PC-3 (cell line): ENCODE data around the gene TYR. TPM values are rescaled to one million over a fixed set of nuclear protein-coding genes. Genes with fewer than 3 reads are reported as not detected.
"Not testable (repeated sequence)": the region's sequence is repeated elsewhere in the genome, so short reads cannot be mapped to it uniquely, and the experiment has no call there.

Experiments
- ATAC-seq: fragments of 200-7000 bp; cut with Tn5 transposase; 2 replicates; pipeline ENCODE4 v1.9.1; 2020; ENCODE audit warnings: mild to moderate bottlenecking, moderate library complexity
- BruUV-seq: library from RNA; stranded (reverse); fragments of 400-500 nt; replicated peaks from 2 replicates; lab custom pipeline; 2021; lab: Mats Ljungman, UMichigan
- CTCF ChIA-PET: fragments of 300-600 bp; sonication (Branson Sonifier 250); formaldehyde crosslinking; loops from one replicate; lab custom pipeline; 2022; ENCODE audit warnings: antibody characterized with exemption; lab: Charles Lee
- POLR2A ChIA-PET: fragments of 300-600 bp; sonication (Branson Sonifier 250); formaldehyde crosslinking; loops from one replicate; lab custom pipeline; 2022; ENCODE audit warnings: antibody characterized with exemption; ENCODE audit not compliant: unreplicated experiment; lab: Charles Lee
- DNase-seq: peaks from one replicate; pipeline ENCODE4 v3.0.0-alpha.2; 2015
- H2AFZ ChIP-seq: fragments of 300-600 bp; sonication (generic); 2 replicates; pipeline ENCODE4 v1.6.0; 2016; ENCODE audit warnings: antibody characterized with exemption, low read length
- H3F3A ChIP-seq: fragments of 300-600 bp; sonication (generic); one replicate; pipeline ENCODE4 v1.6.0; 2017; ENCODE audit warnings: antibody characterized with exemption, low read length, control low read depth, mild to moderate bottlenecking; ENCODE audit not compliant: unreplicated experiment
- H3K27ac ChIP-seq: fragments of 300-600 bp; sonication (generic); 2 replicates; pipeline ENCODE4 v1.5.1; 2016; ENCODE audit warnings: mild to moderate bottlenecking, low read length
- H3K27me3 ChIP-seq: fragments of 300-600 bp; sonication (generic); 2 replicates; pipeline ENCODE4 v1.6.1; 2016; ENCODE audit warnings: low read length, mixed read lengths
- H3K36me3 ChIP-seq: fragments of 300-600 bp; sonication (generic); 2 replicates; pipeline ENCODE4 v1.6.1; 2016; ENCODE audit warnings: low read depth, mixed run types, low read length, mixed read lengths
- H3K4me1 ChIP-seq: fragments of 300-600 bp; sonication (generic); 2 replicates; pipeline ENCODE4 v1.5.1; 2016; ENCODE audit warnings: low read length; ENCODE audit not compliant: insufficient read depth
- H3K4me2 ChIP-seq: fragments of 300-600 bp; sonication (generic); 2 replicates; pipeline ENCODE4 v1.6.0; 2016; ENCODE audit warnings: low read length
- H3K4me3 ChIP-seq: fragments of 300-600 bp; sonication (generic); 2 replicates; pipeline ENCODE4 v1.5.1; 2016; ENCODE audit warnings: mild to moderate bottlenecking, low read length, mixed read lengths
- H3K79me2 ChIP-seq: fragments of 300-600 bp; sonication (generic); 2 replicates; pipeline ENCODE4 v1.6.1; 2017; ENCODE audit warnings: low read length, mixed read lengths
- H3K9ac ChIP-seq: fragments of 300-600 bp; sonication (generic); 2 replicates; pipeline ENCODE4 v1.6.0; 2016; ENCODE audit warnings: mild to moderate bottlenecking, low read length
- H3K9me2 ChIP-seq: fragments of 300-600 bp; sonication (generic); replicated peaks from 2 replicates; pipeline ENCODE4 v1.6.1; 2016; ENCODE audit warnings: mixed run types, low read length, mixed read lengths
- H3K9me3 ChIP-seq: fragments of 300-600 bp; sonication (generic); 2 replicates; pipeline ENCODE4 v1.6.1; 2016; ENCODE audit warnings: low read length, mixed read lengths
- H4K20me1 ChIP-seq: fragments of 300-600 bp; sonication (generic); 2 replicates; pipeline ENCODE4 v1.6.1; 2016; ENCODE audit warnings: low read length, mixed read lengths
- EZH2 ChIP-seq: fragments of 300-600 bp; sonication (generic); IDR thresholded peaks from one replicate; pipeline ENCODE4 v1.6.1; 2017; ENCODE audit warnings: antibody characterized with exemption, mild to moderate bottlenecking, low read length; ENCODE audit not compliant: unreplicated experiment
- EZH2phosphoT487 ChIP-seq: fragments of 300-600 bp; sonication (generic); IDR thresholded peaks from 2 replicates; pipeline ENCODE4 v1.6.1; 2018; ENCODE audit warnings: mild to moderate bottlenecking, antibody characterized with exemption, low read length, borderline replicate concordance
- intact Hi-C: fragments of 100-400 bp; cut with micrococcal nuclease; formaldehyde crosslinking; loops from 2 replicates; pipeline ENCODE4 v1.9.0; 2023
- total RNA-seq: library from RNA; depleted of rRNA; stranded (reverse); fragments of >200 nt; gene quantifications from 2 replicates; pipeline ENCODE4 v1.2.3, GENCODE V29; 2014
- TF ChIP-seq, protein P1 (sequence below): fragments of 300-600 bp; sonication (generic); conservative IDR thresholded peaks from 2 replicates; pipeline ENCODE4 v1.5.1; 2017; ENCODE audit warnings: antibody characterized with exemption, low read depth, mild to moderate bottlenecking, low read length

Gene TYR
- total RNA-seq, 1 experiment from 2014 or later, result not detected

DNA sequence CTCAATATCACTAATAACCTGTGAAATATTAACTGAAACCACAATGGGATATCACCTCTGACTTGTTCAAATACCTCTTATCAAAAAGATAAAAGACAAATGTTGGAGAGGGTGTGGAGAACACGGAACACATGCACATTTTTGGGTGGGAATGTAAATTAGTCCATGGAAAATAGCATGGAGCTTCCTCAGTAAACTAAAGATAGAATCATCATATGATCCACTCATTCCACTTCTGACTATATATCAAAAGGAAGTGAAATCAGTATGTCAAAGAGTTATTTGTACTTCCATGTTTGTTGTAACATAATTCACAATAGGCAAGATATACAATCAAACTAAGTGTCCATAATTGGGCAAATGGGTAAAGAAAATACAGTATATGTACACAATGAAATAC lies 57.4 kb downstream of the TYR start:
- H3K27me3 ChIP-seq, result 0 out of 2 replicates have a peak, but pooled peaks cover 4% of the 10 kb centered on the region
- no peaks in the 10 kb centered on the region for H3K9me2 ChIP-seq
- no peaks in the 10 kb centered on the region for H3K36me3 ChIP-seq
- no peaks in the 10 kb centered on the region for H3K4me1 ChIP-seq
- no peaks in the 10 kb centered on the region for H4K20me1 ChIP-seq
- intact Hi-C loops, result no loop called here
- H3K4me3 ChIP-seq, result no peak overlapping the region
- no peak overlapping the region for H3K27ac ChIP-seq
- H3F3A ChIP-seq, result no peaks in the 10 kb centered on the region
- TF ChIP-seq, protein P1, sequence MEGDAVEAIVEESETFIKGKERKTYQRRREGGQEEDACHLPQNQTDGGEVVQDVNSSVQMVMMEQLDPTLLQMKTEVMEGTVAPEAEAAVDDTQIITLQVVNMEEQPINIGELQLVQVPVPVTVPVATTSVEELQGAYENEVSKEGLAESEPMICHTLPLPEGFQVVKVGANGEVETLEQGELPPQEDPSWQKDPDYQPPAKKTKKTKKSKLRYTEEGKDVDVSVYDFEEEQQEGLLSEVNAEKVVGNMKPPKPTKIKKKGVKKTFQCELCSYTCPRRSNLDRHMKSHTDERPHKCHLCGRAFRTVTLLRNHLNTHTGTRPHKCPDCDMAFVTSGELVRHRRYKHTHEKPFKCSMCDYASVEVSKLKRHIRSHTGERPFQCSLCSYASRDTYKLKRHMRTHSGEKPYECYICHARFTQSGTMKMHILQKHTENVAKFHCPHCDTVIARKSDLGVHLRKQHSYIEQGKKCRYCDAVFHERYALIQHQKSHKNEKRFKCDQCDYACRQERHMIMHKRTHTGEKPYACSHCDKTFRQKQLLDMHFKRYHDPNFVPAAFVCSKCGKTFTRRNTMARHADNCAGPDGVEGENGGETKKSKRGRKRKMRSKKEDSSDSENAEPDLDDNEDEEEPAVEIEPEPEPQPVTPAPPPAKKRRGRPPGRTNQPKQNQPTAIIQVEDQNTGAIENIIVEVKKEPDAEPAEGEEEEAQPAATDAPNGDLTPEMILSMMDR, result no peak
- no peak for TF ChIP-seq EZH2
- no peak for TF ChIP-seq EZH2phosphoT487
- no peaks in the 10 kb centered on the region for H3K9me3 ChIP-seq
- CTCF ChIA-PET, result no interaction called here
- POLR2A ChIA-PET, result no interaction called here
- H2AFZ ChIP-seq, result no peak overlapping the region
- no TSS peak for BruUV-seq
- H3K9ac ChIP-seq, result no peak overlapping the region
- H3K4me2 ChIP-seq, result no peak overlapping the region
- DNase-seq (no peak), ATAC-seq (no peak)
- no peaks in the 10 kb centered on the region for H3K79me2 ChIP-seq

GRCh38 chr11:89235976-89236375 lies 58.3 kb downstream of the TYR start:
- no peak overlapping the region for H2AFZ ChIP-seq
- TF ChIP-seq, protein P1, result no peak
- TF ChIP-seq EZH2phosphoT487 (no peak), EZH2 (no peak)
- H4K20me1 ChIP-seq, result no peaks in the 10 kb centered on the region
- H3K79me2 ChIP-seq, result no peaks in the 10 kb centered on the region
- POLR2A ChIA-PET, result no interaction called here
- H3K27ac ChIP-seq, result no peak overlapping the region
- CTCF ChIA-PET, result no interaction called here
- H3K4me3 ChIP-seq, result no peak overlapping the region
- intact Hi-C loops, result no loop called here
- no peak for ATAC-seq
- H3K9ac ChIP-seq, result no peak overlapping the region
- H3K9me2 ChIP-seq, result no peaks in the 10 kb centered on the region
- H3K27me3 ChIP-seq, result 0 out of 2 replicates have a peak, but pooled peaks cover 4% of the 10 kb centered on the region
- no peak overlapping the region for H3K4me2 ChIP-seq
- H3K36me3 ChIP-seq, result no peaks in the 10 kb centered on the region
- no peak for DNase-seq
- no peaks in the 10 kb centered on the region for H3K9me3 ChIP-seq
- no TSS peak for BruUV-seq
- no peaks in the 10 kb centered on the region for H3F3A ChIP-seq
- no peaks in the 10 kb centered on the region for H3K4me1 ChIP-seq

DNA sequence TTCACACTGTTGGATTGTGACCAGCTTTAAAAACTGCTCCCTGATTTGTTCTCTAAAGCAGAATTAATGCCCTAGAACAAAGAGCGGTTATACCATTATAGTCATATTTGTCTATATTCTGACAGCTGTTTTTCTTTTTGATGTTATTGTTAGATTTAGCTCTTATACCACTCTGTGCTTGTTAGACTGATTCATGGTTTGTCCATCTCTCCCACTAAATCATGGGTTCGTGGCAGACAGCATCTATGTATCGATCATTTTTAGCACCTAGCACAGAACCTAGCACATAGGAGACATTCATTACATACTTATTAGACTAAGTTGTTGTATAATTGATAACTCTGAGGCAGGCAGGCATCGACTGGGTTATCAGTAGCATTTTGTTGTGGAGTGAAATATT lies 69.3 kb downstream of the TYR start:
- DNase-seq, H3K4me3 ChIP-seq, intact Hi-C loops: not testable (repeated sequence)

More for the DNA sequence above, 69.3 kb downstream of the TYR start:
- H3K9me3 ChIP-seq, H4K20me1 ChIP-seq, CTCF ChIA-PET, H3K9me2 ChIP-seq, H3K79me2 ChIP-seq, POLR2A ChIA-PET, H2AFZ ChIP-seq, BruUV-seq, H3K9ac ChIP-seq, H3F3A ChIP-seq, H3K4me2 ChIP-seq, H3K27ac ChIP-seq, ATAC-seq, H3K4me1 ChIP-seq, H3K36me3 ChIP-seq: not testable (repeated sequence)
- peaks cover 40% of the 10 kb centered on the region for H3K27me3 ChIP-seq
